PC-9 (cell line): ENCODE results near the gene UST.

Experiments used
- EZH2 ChIP-seq: fragments of 200-600 bp; sonication (generic); IDR thresholded peaks from 2 replicates; pipeline ENCODE4 v1.8.0; 2017; ENCODE audit warnings: antibody characterized with exemption, low read depth
- TF ChIP-seq, protein P1 (sequence below): fragments of 200-600 bp; sonication (generic); conservative IDR thresholded peaks from 2 replicates; pipeline ENCODE4 v1.6.1; 2017; ENCODE audit warnings: mixed run types, antibody characterized with exemption, mild to moderate bottlenecking, moderate library complexity

- TF ChIP-seq EZH2, result no peak
- TF ChIP-seq, protein P1, sequence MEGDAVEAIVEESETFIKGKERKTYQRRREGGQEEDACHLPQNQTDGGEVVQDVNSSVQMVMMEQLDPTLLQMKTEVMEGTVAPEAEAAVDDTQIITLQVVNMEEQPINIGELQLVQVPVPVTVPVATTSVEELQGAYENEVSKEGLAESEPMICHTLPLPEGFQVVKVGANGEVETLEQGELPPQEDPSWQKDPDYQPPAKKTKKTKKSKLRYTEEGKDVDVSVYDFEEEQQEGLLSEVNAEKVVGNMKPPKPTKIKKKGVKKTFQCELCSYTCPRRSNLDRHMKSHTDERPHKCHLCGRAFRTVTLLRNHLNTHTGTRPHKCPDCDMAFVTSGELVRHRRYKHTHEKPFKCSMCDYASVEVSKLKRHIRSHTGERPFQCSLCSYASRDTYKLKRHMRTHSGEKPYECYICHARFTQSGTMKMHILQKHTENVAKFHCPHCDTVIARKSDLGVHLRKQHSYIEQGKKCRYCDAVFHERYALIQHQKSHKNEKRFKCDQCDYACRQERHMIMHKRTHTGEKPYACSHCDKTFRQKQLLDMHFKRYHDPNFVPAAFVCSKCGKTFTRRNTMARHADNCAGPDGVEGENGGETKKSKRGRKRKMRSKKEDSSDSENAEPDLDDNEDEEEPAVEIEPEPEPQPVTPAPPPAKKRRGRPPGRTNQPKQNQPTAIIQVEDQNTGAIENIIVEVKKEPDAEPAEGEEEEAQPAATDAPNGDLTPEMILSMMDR, result no peak
Measured at GRCh38 chr6:148745926-148746325, 904 bp upstream of the UST start.
